GM12878 (cell line): ENCODE results near the gene CEP128. TPM values are rescaled to one million over a fixed set of nuclear protein-coding genes. Genes with fewer than 3 reads are reported as not detected.

Experiments
- ATAC-seq: fragments of 200-7000 bp; cut with Tn5 transposase; 3 replicates; pipeline ENCODE4 v1.9.1; 2020; ENCODE audit warnings: mild to moderate bottlenecking, moderate library complexity
- BruUV-seq: library from RNA; stranded (reverse); fragments of 400-500 nt; replicated peaks from 2 replicates; lab custom pipeline; 2021; lab: Mats Ljungman, UMichigan
- CTCF ChIA-PET: fragments of 300-600 bp; sonication (Branson Sonifier 250); formaldehyde crosslinking; extraction: SDS; loops from one replicate; lab custom pipeline; 2021; ENCODE audit warnings: inconsistent platforms; lab: Yijun Ruan, JAX
- POLR2A ChIA-PET: fragments of 350-600 bp; formaldehyde crosslinking; extraction: SDS; loops from one replicate; lab custom pipeline; 2021; ENCODE audit warnings: inconsistent platforms; lab: Charles Lee
- RAD21 ChIA-PET: fragments of 300-600 bp; sonication (Branson Sonifier 250); formaldehyde crosslinking; loops from one replicate; lab custom pipeline; 2023; ENCODE audit warnings: antibody characterized with exemption; ENCODE audit not compliant: unreplicated experiment; lab: Charles Lee
- SMC1A ChIA-PET: fragments of 300-600 bp; sonication (Branson Sonifier 250); formaldehyde crosslinking; loops from one replicate; lab custom pipeline; 2023; ENCODE audit not compliant: unreplicated experiment, uncharacterized antibody; lab: Charles Lee
- DNase-seq: peaks from one replicate; pipeline ENCODE4 v3.0.0-alpha.2; 2011; ENCODE audit warnings: low read depth, low spot score
- FAIRE-seq: peaks from 3 replicates; lab custom pipeline; 2011; peaks lifted over from hg19 to GRCh38; lab: Jason Lieb, UNC
- H2AFZ ChIP-seq: 2 replicates; pipeline ENCODE4 v1.6.0; 2011; ENCODE audit warnings: low read depth, low read length, control low read depth; ENCODE audit not compliant: control insufficient read depth
- H3K27ac ChIP-seq: 2 replicates; pipeline ENCODE4 v1.5.1; 2011; ENCODE audit warnings: control low read depth; ENCODE audit not compliant: control insufficient read depth, insufficient read depth
- H3K27me3 ChIP-seq, 2 experiments: replicated peaks in 1 of 2; 2 replicates each; pipeline versions ENCODE4 v1.6.0 to v1.6.1; 2011; ENCODE audit warnings: low read length in 1 of 2; ENCODE audit not compliant: control insufficient read depth in 2 of 2, insufficient read depth in 2 of 2
- H3K36me3 ChIP-seq, 2 experiments: 2 replicates each; pipeline ENCODE4 v1.5.1; 2011; ENCODE audit warnings: low read length in 1 of 2; ENCODE audit not compliant: control insufficient read depth in 2 of 2, insufficient read depth in 2 of 2
- H3K4me1 ChIP-seq: 2 replicates; pipeline ENCODE4 v1.6.1; 2011; ENCODE audit warnings: mild to moderate bottlenecking, low read length, moderate library complexity, mixed read lengths; ENCODE audit not compliant: control insufficient read depth, insufficient read depth
- H3K4me2 ChIP-seq: 2 replicates; pipeline ENCODE4 v1.6.0; 2011; ENCODE audit warnings: control low read depth; ENCODE audit not compliant: control insufficient read depth, insufficient read depth
- H3K4me3 ChIP-seq: fragments of 200-600 bp; sonication (generic); 2 replicates; pipeline ENCODE4 v1.5.1; 2016
- H3K79me2 ChIP-seq: 2 replicates; pipeline ENCODE4 v1.6.0; 2011; ENCODE audit warnings: low read length; ENCODE audit not compliant: control insufficient read depth, insufficient read depth
- H3K9ac ChIP-seq: 2 replicates; pipeline ENCODE4 v1.8.0; 2011; ENCODE audit warnings: low read length, control low read depth, mixed read lengths; ENCODE audit not compliant: control insufficient read depth, insufficient read depth
- H3K9me3 ChIP-seq: replicated peaks from 3 replicates; pipeline ENCODE4 v1.5.1; 2011; ENCODE audit warnings: mild to moderate bottlenecking, low read length; ENCODE audit not compliant: control insufficient read depth, insufficient read depth
- H4K20me1 ChIP-seq: 2 replicates; pipeline ENCODE4 v1.6.0; 2011; ENCODE audit not compliant: control insufficient read depth, insufficient read depth
- EED ChIP-seq: sonication (generic); IDR thresholded peaks from 2 replicates; pipeline ENCODE4 v1.6.1; 2016; ENCODE audit warnings: antibody characterized with exemption, low read depth
- RAD51 ChIP-seq: fragments of 450-650 bp; IDR thresholded peaks from 2 replicates; pipeline ENCODE4 v1.6.1; 2016; ENCODE audit warnings: moderate library complexity, mild to moderate bottlenecking, inconsistent platforms
- RFX5 ChIP-seq: IDR thresholded peaks from 2 replicates; pipeline ENCODE4 v1.6.1; 2011; ENCODE audit warnings: low read depth, low read length, improper control_type of control experiment
- SIN3A ChIP-seq: IDR thresholded peaks from 2 replicates; pipeline ENCODE4 v1.6.1; 2012; ENCODE audit warnings: low read depth, low read length, improper control_type of control experiment
- SUPT20H ChIP-seq: IDR thresholded peaks from 2 replicates; pipeline ENCODE4 v1.6.1; 2011; ENCODE audit warnings: low read depth, mild to moderate bottlenecking, low read length, moderate library complexity, borderline replicate concordance; ENCODE audit not compliant: control insufficient read depth
- ZNF384 ChIP-seq: IDR thresholded peaks from 2 replicates; pipeline ENCODE4 v1.6.1; 2012; ENCODE audit warnings: low read depth, mild to moderate bottlenecking, low read length, improper control_type of control experiment, borderline replicate concordance
- WGBS: methylation state at CpG from one replicate; pipeline ENCODE4 v1.1.6; 2016; ENCODE audit warnings: low lambda C conversion rate; ENCODE audit not compliant: insufficient replicate concordance, insufficient coverage; ENCODE audit errors: missing lambda C conversion rate; 5-methylcytosine and 5-hydroxymethylcytosine counted together
- in situ Hi-C: fragments of 300-500 bp; cut with MboI; formaldehyde crosslinking; loops from 9 replicates; pipeline ENCODE4 v1.14.3; 2018; ENCODE audit warnings: mixed read lengths
- intact Hi-C: fragments of 100-400 bp; cut with micrococcal nuclease; formaldehyde crosslinking; loops from one replicate; pipeline ENCODE4 v1.14.2; 2022; ENCODE audit not compliant: unreplicated experiment
- polyA plus RNA-seq, 11 experiments: library from polyadenylated mRNA; depleted of rRNA in 4 of 11; unstranded in 6 of 11; stranded (reverse) in 5 of 11; fragments of >200 nt; fragmentation: Nextera tagmentation in 4 of 11; fragmentation: Illumina TruSeq in 1 of 11; extraction: Ambion mirVana in 4 of 11; extraction: Trizol in 1 of 11; gene quantifications; 1 replicate in 1 of 11; 2 replicates in 10 of 11; pipeline versions ENCODE4 v1.2.1 to v1.2.3, GENCODE V29; 2011 to 2016; ENCODE audit warnings: inconsistent platforms in 2 of 11, missing spikeins in 2 of 11, low read depth in 1 of 11
- total RNA-seq, 4 experiments: library from RNA; depleted of rRNA in 3 of 4; stranded (reverse); fragments of >200 nt in 3 of 4; fragmentation: Illumina TruSeq in 1 of 4; extraction: Trizol in 1 of 4; gene quantifications; 2 replicates each; pipeline versions ENCODE4 v1.2.1 to v1.2.3, GENCODE V29; 2013 to 2021
- TF ChIP-seq, protein P1 (sequence below): IDR thresholded peaks from 2 replicates; pipeline ENCODE4 v1.6.1; 2012; ENCODE audit warnings: mild to moderate bottlenecking, low read depth, low read length
- TF ChIP-seq, protein P2 (sequence below): fragments of 450-650 bp; IDR thresholded peaks from 2 replicates; pipeline ENCODE4 v1.6.1; 2017; ENCODE audit warnings: mild to moderate bottlenecking, low read depth, inconsistent platforms; ENCODE audit not compliant: poor library complexity, severe bottlenecking
- TF ChIP-seq, protein P3 (sequence below): IDR thresholded peaks from 2 replicates; pipeline ENCODE4 v1.6.1; 2012; ENCODE audit warnings: low read depth, low read length, improper control_type of control experiment
- TF ChIP-seq, protein P4 (sequence below): fragments of 450-650 bp; IDR thresholded peaks from 2 replicates; pipeline ENCODE4 v1.6.1; 2018; ENCODE audit warnings: mild to moderate bottlenecking, low read depth, moderate library complexity; ENCODE audit not compliant: partially characterized antibody
- TF ChIP-seq, protein P5 (sequence below): fragments of 450-650 bp; IDR thresholded peaks from 2 replicates; pipeline ENCODE4 v1.6.1; 2016; ENCODE audit warnings: mild to moderate bottlenecking

The CEP128 gene
- total and polyA plus RNA-seq, 10 of the 15 experiments (the other 5 are each of a cell fraction or from before 2014, with no cell fraction given), result 1.1 to 6.7 (median 3.4) TPM

DNA sequence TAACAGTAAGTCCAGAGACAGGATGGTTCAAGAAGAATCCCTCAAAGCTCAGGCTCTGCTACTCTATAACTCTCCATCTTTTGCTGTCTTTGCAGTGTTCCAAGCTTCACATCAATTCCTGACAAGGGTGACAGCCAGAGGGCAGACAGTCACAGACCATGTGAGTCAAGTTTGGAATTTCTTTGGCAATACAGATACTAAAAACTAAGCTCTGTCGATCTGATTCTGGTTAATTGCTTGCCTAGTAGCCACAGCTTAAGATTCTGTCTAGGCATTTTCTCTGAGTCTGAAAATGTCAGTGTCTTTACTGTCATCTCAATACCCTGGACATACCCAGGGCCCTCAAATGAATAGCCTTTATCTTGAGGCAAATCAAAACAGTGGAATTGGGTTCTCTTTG, 153.7 kb downstream of the CEP128 start (continued):
- TF ChIP-seq, protein P1, sequence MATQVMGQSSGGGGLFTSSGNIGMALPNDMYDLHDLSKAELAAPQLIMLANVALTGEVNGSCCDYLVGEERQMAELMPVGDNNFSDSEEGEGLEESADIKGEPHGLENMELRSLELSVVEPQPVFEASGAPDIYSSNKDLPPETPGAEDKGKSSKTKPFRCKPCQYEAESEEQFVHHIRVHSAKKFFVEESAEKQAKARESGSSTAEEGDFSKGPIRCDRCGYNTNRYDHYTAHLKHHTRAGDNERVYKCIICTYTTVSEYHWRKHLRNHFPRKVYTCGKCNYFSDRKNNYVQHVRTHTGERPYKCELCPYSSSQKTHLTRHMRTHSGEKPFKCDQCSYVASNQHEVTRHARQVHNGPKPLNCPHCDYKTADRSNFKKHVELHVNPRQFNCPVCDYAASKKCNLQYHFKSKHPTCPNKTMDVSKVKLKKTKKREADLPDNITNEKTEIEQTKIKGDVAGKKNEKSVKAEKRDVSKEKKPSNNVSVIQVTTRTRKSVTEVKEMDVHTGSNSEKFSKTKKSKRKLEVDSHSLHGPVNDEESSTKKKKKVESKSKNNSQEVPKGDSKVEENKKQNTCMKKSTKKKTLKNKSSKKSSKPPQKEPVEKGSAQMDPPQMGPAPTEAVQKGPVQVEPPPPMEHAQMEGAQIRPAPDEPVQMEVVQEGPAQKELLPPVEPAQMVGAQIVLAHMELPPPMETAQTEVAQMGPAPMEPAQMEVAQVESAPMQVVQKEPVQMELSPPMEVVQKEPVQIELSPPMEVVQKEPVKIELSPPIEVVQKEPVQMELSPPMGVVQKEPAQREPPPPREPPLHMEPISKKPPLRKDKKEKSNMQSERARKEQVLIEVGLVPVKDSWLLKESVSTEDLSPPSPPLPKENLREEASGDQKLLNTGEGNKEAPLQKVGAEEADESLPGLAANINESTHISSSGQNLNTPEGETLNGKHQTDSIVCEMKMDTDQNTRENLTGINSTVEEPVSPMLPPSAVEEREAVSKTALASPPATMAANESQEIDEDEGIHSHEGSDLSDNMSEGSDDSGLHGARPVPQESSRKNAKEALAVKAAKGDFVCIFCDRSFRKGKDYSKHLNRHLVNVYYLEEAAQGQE, result no peak
- no peak for TF ChIP-seq EED

DNA sequence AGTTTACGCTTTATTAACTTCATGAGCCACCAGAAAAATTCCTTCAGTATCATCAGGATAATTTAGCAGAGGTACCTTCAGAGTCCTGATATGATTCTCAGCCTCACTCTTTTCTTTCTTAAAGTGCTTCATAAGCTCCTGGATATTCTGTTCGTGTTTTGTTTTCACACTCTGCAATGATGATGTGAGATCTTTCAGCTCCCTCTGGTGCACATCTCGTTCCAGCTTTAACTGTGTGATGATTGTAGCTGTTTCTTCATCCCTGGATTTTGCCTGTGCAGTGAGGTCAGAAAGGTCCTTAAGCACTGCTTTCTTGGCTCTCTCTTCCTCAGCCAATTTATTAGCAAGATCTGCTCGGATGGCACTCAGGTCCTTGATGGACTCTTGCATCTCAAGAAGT, 156.7 kb downstream of the CEP128 start:
- H3K27me3 ChIP-seq, result no peaks in the 10 kb centered on the region
- in situ Hi-C loops, result no loop called here
- TF ChIP-seq ZNF384, result no peak
- TF ChIP-seq, protein P2, sequence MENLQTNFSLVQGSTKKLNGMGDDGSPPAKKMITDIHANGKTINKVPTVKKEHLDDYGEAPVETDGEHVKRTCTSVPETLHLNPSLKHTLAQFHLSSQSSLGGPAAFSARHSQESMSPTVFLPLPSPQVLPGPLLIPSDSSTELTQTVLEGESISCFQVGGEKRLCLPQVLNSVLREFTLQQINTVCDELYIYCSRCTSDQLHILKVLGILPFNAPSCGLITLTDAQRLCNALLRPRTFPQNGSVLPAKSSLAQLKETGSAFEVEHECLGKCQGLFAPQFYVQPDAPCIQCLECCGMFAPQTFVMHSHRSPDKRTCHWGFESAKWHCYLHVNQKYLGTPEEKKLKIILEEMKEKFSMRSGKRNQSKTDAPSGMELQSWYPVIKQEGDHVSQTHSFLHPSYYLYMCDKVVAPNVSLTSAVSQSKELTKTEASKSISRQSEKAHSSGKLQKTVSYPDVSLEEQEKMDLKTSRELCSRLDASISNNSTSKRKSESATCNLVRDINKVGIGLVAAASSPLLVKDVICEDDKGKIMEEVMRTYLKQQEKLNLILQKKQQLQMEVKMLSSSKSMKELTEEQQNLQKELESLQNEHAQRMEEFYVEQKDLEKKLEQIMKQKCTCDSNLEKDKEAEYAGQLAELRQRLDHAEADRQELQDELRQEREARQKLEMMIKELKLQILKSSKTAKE, result no peak
- no peak for TF ChIP-seq RFX5
- no peak for TF ChIP-seq SUPT20H
- TF ChIP-seq, protein P3, sequence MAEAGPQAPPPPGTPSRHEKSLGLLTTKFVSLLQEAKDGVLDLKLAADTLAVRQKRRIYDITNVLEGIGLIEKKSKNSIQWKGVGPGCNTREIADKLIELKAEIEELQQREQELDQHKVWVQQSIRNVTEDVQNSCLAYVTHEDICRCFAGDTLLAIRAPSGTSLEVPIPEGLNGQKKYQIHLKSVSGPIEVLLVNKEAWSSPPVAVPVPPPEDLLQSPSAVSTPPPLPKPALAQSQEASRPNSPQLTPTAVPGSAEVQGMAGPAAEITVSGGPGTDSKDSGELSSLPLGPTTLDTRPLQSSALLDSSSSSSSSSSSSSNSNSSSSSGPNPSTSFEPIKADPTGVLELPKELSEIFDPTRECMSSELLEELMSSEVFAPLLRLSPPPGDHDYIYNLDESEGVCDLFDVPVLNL, result no peak
- TF ChIP-seq, protein P4, sequence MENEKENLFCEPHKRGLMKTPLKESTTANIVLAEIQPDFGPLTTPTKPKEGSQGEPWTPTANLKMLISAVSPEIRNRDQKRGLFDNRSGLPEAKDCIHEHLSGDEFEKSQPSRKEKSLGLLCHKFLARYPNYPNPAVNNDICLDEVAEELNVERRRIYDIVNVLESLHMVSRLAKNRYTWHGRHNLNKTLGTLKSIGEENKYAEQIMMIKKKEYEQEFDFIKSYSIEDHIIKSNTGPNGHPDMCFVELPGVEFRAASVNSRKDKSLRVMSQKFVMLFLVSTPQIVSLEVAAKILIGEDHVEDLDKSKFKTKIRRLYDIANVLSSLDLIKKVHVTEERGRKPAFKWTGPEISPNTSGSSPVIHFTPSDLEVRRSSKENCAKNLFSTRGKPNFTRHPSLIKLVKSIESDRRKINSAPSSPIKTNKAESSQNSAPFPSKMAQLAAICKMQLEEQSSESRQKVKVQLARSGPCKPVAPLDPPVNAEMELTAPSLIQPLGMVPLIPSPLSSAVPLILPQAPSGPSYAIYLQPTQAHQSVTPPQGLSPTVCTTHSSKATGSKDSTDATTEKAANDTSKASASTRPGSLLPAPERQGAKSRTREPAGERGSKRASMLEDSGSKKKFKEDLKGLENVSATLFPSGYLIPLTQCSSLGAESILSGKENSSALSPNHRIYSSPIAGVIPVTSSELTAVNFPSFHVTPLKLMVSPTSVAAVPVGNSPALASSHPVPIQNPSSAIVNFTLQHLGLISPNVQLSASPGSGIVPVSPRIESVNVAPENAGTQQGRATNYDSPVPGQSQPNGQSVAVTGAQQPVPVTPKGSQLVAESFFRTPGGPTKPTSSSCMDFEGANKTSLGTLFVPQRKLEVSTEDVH, result no peak
- TF ChIP-seq SIN3A, result no peak
- no peak for TF ChIP-seq RAD51
- TF ChIP-seq, protein P5, sequence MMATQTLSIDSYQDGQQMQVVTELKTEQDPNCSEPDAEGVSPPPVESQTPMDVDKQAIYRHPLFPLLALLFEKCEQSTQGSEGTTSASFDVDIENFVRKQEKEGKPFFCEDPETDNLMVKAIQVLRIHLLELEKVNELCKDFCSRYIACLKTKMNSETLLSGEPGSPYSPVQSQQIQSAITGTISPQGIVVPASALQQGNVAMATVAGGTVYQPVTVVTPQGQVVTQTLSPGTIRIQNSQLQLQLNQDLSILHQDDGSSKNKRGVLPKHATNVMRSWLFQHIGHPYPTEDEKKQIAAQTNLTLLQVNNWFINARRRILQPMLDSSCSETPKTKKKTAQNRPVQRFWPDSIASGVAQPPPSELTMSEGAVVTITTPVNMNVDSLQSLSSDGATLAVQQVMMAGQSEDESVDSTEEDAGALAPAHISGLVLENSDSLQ, result no peak

More for the DNA sequence above, 156.7 kb downstream of the CEP128 start:
- H4K20me1 ChIP-seq, result no peaks in the 10 kb centered on the region
- ATAC-seq (no peak), DNase-seq (no peak), FAIRE-seq (no peak)
- H3K79me2 ChIP-seq, result no peaks in the 10 kb centered on the region
- no peaks in the 10 kb centered on the region for H3K36me3 ChIP-seq
- no peak overlapping the region for H3K9ac ChIP-seq
- no peak overlapping the region for H2AFZ ChIP-seq
- POLR2A ChIA-PET, result no interaction called here
- no peaks in the 10 kb centered on the region for H3K9me3 ChIP-seq
- RAD21 ChIA-PET, result no interaction called here
- H3K4me1 ChIP-seq, result no peaks in the 10 kb centered on the region
- intact Hi-C loops, result no loop called here
- H3K4me2 ChIP-seq, result no peak overlapping the region
- H3K27ac ChIP-seq, result no peak overlapping the region
- TSS peak; percentile 71 for BruUV-seq
- SMC1A ChIA-PET, result interaction anchor here (0.8 to 1.3 kb wide), 2 partner anchors 10 to 11 kb away, joined by 3 read pairs; no protein-coding TSS in a partner anchor
- CTCF ChIA-PET, result interaction anchor here (1.2 to 2.7 kb wide), 2 partner anchors 79 to 571 kb away, joined by 3 to 10 read pairs; no protein-coding TSS in a partner anchor
- 81% methylated on average over 4 of the region's 4 CpGs for WGBS
- H3K4me3 ChIP-seq, result no peak overlapping the region
